OCI-LY3 (cell line): Measurements from ENCODE around the gene TBX2.
"Not testable (repeated sequence)": the region's sequence is repeated elsewhere in the genome, so short reads cannot be mapped to it uniquely, and the experiment has no call there.

ENCODE experiments used
- H2AFZ ChIP-seq: fragments of 200-600, 300-600 bp; shearing (Covaris generic); 2 replicates; pipeline ENCODE4 v1.6.0; 2014; ENCODE audit warnings: antibody characterized with exemption, low read depth, low read length
- H3K27ac ChIP-seq: fragments of 200-600, 300-600 bp; sonication (generic); 2 replicates; pipeline ENCODE4 v1.5.1; 2014; ENCODE audit warnings: mild to moderate bottlenecking, low read length, moderate library complexity, mixed read lengths
- H3K27me3 ChIP-seq: fragments of 200-600, 300-600 bp; sonication (generic); 2 replicates; pipeline ENCODE4 v1.6.1; 2014; ENCODE audit warnings: low read depth, low read length, mixed read lengths
- H3K36me3 ChIP-seq: fragments of 200-600, 300-600 bp; sonication (generic); replicated peaks from 2 replicates; pipeline ENCODE3; 2014; ENCODE audit warnings: low read depth, low read length, mixed read lengths
- H3K4me1 ChIP-seq: fragments of 300-600, 200-600 bp; sonication (generic); 2 replicates; pipeline ENCODE4 v1.6.1; 2014; ENCODE audit warnings: low read length, mixed read lengths
- H3K4me2 ChIP-seq: fragments of 200-600, 300-600 bp; sonication (generic); 2 replicates; pipeline ENCODE4 v1.6.1; 2014; ENCODE audit warnings: low read length, mixed read lengths
- H3K4me3 ChIP-seq: fragments of 300-600, 200-600 bp; sonication (generic); 2 replicates; pipeline ENCODE4 v1.5.1; 2014; ENCODE audit warnings: antibody characterized with exemption, mild to moderate bottlenecking, low read length, moderate library complexity
- H3K79me2 ChIP-seq: fragments of 300-600, 200-600 bp; shearing (Covaris generic); 2 replicates; pipeline ENCODE4 v1.6.1; 2014; ENCODE audit warnings: mild to moderate bottlenecking, low read length, mixed read lengths
- H3K9ac ChIP-seq: fragments of 300-600, 200-600 bp; shearing (Covaris generic); 2 replicates; pipeline ENCODE4 v1.6.0; 2014; ENCODE audit warnings: mild to moderate bottlenecking, low read length, moderate library complexity
- H3K9me3 ChIP-seq: fragments of 200-600, 300-600 bp; shearing (Covaris generic); 2 replicates; pipeline ENCODE4 v1.6.1; 2014; ENCODE audit warnings: low read length, mixed read lengths; ENCODE audit not compliant: insufficient read depth
- H4K20me1 ChIP-seq: fragments of 200-600, 300-600 bp; sonication (generic); 2 replicates; pipeline ENCODE4 v1.6.1; 2016; ENCODE audit warnings: low read length, mixed read lengths; ENCODE audit not compliant: insufficient read depth
- CTCF ChIP-seq: fragments of 200-600, 300-600 bp; sonication (generic); IDR thresholded peaks from 2 replicates; pipeline ENCODE4 v1.5.1; 2014; ENCODE audit warnings: antibody characterized with exemption, low read length, low read depth
- EZH2phosphoT487 ChIP-seq: fragments of 200-600 bp; shearing (Covaris generic); IDR thresholded peaks from 2 replicates; pipeline ENCODE4 v1.6.1; 2018; ENCODE audit warnings: antibody characterized with exemption, mixed run types, low read depth

Gene TBX2

GRCh38 chr17:61425682-61426481 lies 26.2 kb downstream of the TBX2 start:
- no peak overlapping the region for H3K4me2 ChIP-seq
- H3K4me1 ChIP-seq: no peaks in the 10 kb centered on the region
- H3K4me3 ChIP-seq: no peak overlapping the region
- TF ChIP-seq EZH2phosphoT487: no peak
- peak; percentile 38 for TF ChIP-seq CTCF
- H3K36me3 ChIP-seq: no peaks in the 10 kb centered on the region
- H3K9me3 ChIP-seq: no peaks in the 10 kb centered on the region
- peaks cover 16% of the 10 kb centered on the region; the same call in 1 of the 2 replicates for H3K27me3 ChIP-seq
- H3K79me2 ChIP-seq: no peaks in the 10 kb centered on the region
- no peak overlapping the region for H3K9ac ChIP-seq
- no peak overlapping the region for H3K27ac ChIP-seq
- H2AFZ ChIP-seq: no peak overlapping the region
- H4K20me1 ChIP-seq: no peaks in the 10 kb centered on the region

- H3K9ac ChIP-seq: no peak overlapping the region
Observed at GRCh38 chr17:61426482-61427304, 27.1 kb downstream of the TBX2 start.

GRCh38 chr17:61427567-61427966 lies 27.9 kb downstream of the TBX2 start:
- Histone ChIP-seq H2AFZ (no peak overlapping the region), H3K36me3 (no peaks in the 10 kb centered on the region), H3K9ac (no peak overlapping the region), H3K4me2 (no peak overlapping the region), H3K4me1 (no peaks in the 10 kb centered on the region), H3K27me3 (0 out of 2 replicates have a peak, but pooled peaks cover under 1% of the 10 kb centered on the region), H3K4me3 (no peak overlapping the region), H3K79me2 (no peaks in the 10 kb centered on the region), H3K9me3 (no peaks in the 10 kb centered on the region), H4K20me1 (no peaks in the 10 kb centered on the region), H3K27ac (no peak overlapping the region)
- no peak for TF ChIP-seq EZH2phosphoT487

More at GRCh38 chr17:61426482-61427304, 27.1 kb downstream of the TBX2 start:
- H3K4me2 ChIP-seq: no peak overlapping the region
- H3K27ac ChIP-seq: no peak overlapping the region
- 0 out of 2 replicates have a peak, but pooled peaks cover 8% of the 10 kb centered on the region for H3K27me3 ChIP-seq
- H3K36me3 ChIP-seq: no peaks in the 10 kb centered on the region
- H2AFZ ChIP-seq: no peak overlapping the region
- TF ChIP-seq EZH2phosphoT487 (no peak), CTCF (no peak)
- H3K79me2 ChIP-seq: no peaks in the 10 kb centered on the region
- no peaks in the 10 kb centered on the region for H3K4me1 ChIP-seq
- H3K9me3 ChIP-seq: no peaks in the 10 kb centered on the region
- no peaks in the 10 kb centered on the region for H4K20me1 ChIP-seq
- H3K4me3 ChIP-seq: no peak overlapping the region

- Histone ChIP-seq H3K9me3 (no peaks in the 10 kb centered on the region), H3K4me3 (no peak overlapping the region), H3K27ac (no peak overlapping the region), H3K9ac (no peak overlapping the region), H3K79me2 (no peaks in the 10 kb centered on the region), H3K4me1 (no peaks in the 10 kb centered on the region), H4K20me1 (no peaks in the 10 kb centered on the region), H3K4me2 (no peak overlapping the region), H3K27me3 (no peaks in the 10 kb centered on the region), H3K36me3 (no peaks in the 10 kb centered on the region), H2AFZ (no peak overlapping the region)
- TF ChIP-seq EZH2phosphoT487: no peak
- TF ChIP-seq CTCF: no peak
Observed at GRCh38 chr17:61429274-61429673, 29.6 kb downstream of the TBX2 start.

- not testable (repeated sequence) for H3K36me3 ChIP-seq, H3K9ac ChIP-seq, H4K20me1 ChIP-seq, H3K9me3 ChIP-seq, H3K27me3 ChIP-seq, H3K4me2 ChIP-seq, H3K27ac ChIP-seq, H3K4me1 ChIP-seq, H2AFZ ChIP-seq, H3K79me2 ChIP-seq, H3K4me3 ChIP-seq
Observed at GRCh38 chr17:61429831-61430230, 30.2 kb downstream of the TBX2 start.
